Transverse colon (tissue), 4 donors: Measurements from ENCODE around the gene XKR8.

Experiments used
- CTCF ChIP-seq, 5 experiments: fragments of 200-600 bp in 3 of 5; fragments of 450-650 bp in 2 of 5; sonication (generic) in 3 of 5; IDR thresholded peaks; 1 replicate in 2 of 5; 2 replicates in 3 of 5; pipeline ENCODE4 v1.5.1; 2016 to 2017; ENCODE audit warnings: antibody characterized with exemption in 5 of 5, inconsistent platforms in 3 of 5, mild to moderate bottlenecking in 2 of 5, moderate library complexity in 1 of 5
- POLR2A ChIP-seq: fragments of 450-650 bp; IDR thresholded peaks from one replicate; pipeline ENCODE4 v1.6.1; 2016; ENCODE audit warnings: antibody characterized with exemption, mild to moderate bottlenecking, moderate library complexity
- POLR2AphosphoS5 ChIP-seq, 3 donors: sonication (generic); formaldehyde crosslinking; IDR thresholded peaks; one replicate each; pipeline ENCODE4 v1.6.1; 2016; ENCODE audit warnings: antibody characterized with exemption in 3 of 3

- TF ChIP-seq CTCF (IDR thresholded peaks at IDR 0.05) (no peak), POLR2A (no peak), POLR2AphosphoS5 (IDR thresholded peaks at IDR 0.05) (no peak)
These were observed 42.8 kb downstream of the XKR8 start for GRCh38 chr1:28002600-28002999.
